Gastroesophageal sphincter (tissue), 3 donors: ENCODE measurements around the gene PIK3C2G.

Experiments
- EP300 ChIP-seq: sonication (generic); formaldehyde crosslinking; IDR thresholded peaks from one replicate; pipeline ENCODE4 v1.6.1; 2017; ENCODE audit warnings: antibody characterized with exemption, mild to moderate bottlenecking
- POLR2A ChIP-seq, 2 donors: fragments of 450-650 bp; IDR thresholded peaks; one replicate each; pipeline ENCODE4 v1.6.1; 2017; ENCODE audit warnings: antibody characterized with exemption in 2 of 2, mild to moderate bottlenecking in 2 of 2, moderate library complexity in 1 of 2
- POLR2AphosphoS5 ChIP-seq: sonication (generic); formaldehyde crosslinking; IDR thresholded peaks from one replicate; pipeline ENCODE4 v1.6.1; 2017; ENCODE audit warnings: antibody characterized with exemption
- TF ChIP-seq, protein P1 (sequence below), 4 experiments: fragments of 200-600 bp in 2 of 4; fragments of 450-650 bp in 2 of 4; sonication (generic) in 1 of 4; IDR thresholded peaks; one replicate each; pipeline ENCODE4 v1.5.1; 2017 to 2019; ENCODE audit warnings: antibody characterized with exemption in 4 of 4, mild to moderate bottlenecking in 2 of 4, moderate library complexity in 2 of 4

DNA sequence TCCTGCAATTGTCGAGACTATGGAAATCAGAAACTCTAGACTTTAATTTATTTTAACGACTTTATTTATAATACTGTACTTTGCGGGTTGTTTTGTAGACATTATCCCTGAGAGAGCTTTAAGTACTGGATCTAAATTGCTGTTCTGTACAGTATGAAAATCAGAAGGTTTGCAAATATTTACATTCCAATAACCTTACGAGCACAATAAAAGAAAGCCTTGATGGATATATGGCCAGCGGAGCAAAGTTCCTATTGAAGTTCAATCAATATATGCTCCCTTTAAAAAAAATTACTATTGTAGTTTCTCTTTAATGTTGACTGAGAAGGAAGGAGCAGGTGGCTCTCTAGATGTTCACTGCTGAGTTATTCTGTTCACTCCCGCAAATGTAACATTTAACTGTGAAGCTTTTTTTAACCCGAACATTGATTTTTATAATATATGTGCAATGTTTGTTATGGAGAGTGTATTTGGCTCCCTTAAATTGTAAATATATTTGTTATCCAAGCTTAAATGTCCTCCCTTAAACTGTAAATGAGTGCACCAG lies 241.2 kb downstream of the PIK3C2G start:
- TF ChIP-seq, protein P1, sequence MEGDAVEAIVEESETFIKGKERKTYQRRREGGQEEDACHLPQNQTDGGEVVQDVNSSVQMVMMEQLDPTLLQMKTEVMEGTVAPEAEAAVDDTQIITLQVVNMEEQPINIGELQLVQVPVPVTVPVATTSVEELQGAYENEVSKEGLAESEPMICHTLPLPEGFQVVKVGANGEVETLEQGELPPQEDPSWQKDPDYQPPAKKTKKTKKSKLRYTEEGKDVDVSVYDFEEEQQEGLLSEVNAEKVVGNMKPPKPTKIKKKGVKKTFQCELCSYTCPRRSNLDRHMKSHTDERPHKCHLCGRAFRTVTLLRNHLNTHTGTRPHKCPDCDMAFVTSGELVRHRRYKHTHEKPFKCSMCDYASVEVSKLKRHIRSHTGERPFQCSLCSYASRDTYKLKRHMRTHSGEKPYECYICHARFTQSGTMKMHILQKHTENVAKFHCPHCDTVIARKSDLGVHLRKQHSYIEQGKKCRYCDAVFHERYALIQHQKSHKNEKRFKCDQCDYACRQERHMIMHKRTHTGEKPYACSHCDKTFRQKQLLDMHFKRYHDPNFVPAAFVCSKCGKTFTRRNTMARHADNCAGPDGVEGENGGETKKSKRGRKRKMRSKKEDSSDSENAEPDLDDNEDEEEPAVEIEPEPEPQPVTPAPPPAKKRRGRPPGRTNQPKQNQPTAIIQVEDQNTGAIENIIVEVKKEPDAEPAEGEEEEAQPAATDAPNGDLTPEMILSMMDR (IDR thresholded peaks at IDR 0.05) = no peak
- TF ChIP-seq POLR2AphosphoS5 (no peak), EP300 (no peak), POLR2A (IDR thresholded peaks at IDR 0.05) (no peak)
